ENCODE measurements around the gene RNASEH1. TPM values are rescaled to one million over a fixed set of nuclear protein-coding genes. Genes with fewer than 3 reads are reported as not detected.
A peak's percentile ranks its signal among the peaks of the same experiment; 100 is the strongest.

RNASEH1 gene
- total and polyA plus RNA-seq, 2 of the 13 experiments (the other 11 are each of a cell fraction or from before 2014, with no cell fraction given): 14.5 to 57.4 TPM

GRCh38 chr2:3522961-3523421, 35.1 kb downstream of the RNASEH1 start (continued):
- TF ChIP-seq SNAPC4 (CRISPR knock-in tag; IDR thresholded peaks at IDR 0.05): 0 out of 2 replicates have a peak, but pooled peaks have one; percentile 9
- TF ChIP-seq SOX5 (CRISPR knock-in tag; IDR thresholded peaks at IDR 0.05; ENCODE audit: borderline replicate concordance): no peak
- TF ChIP-seq PHF20 (CRISPR knock-in tag; IDR thresholded peaks at IDR 0.05): no peak
- TF ChIP-seq HNRNPK (IDR thresholded peaks at IDR 0.05; ENCODE audit: low read depth, low read length, poor library complexity, severe bottlenecking): no peak
- TF ChIP-seq ZNF850 (CRISPR knock-in tag; conservative IDR thresholded peaks at IDR 0.05): no peak
- no peak for TF ChIP-seq XRCC5 (optimal IDR thresholded peaks at IDR 0.05; ENCODE audit: low read length)
- no peak for TF ChIP-seq MYPOP (CRISPR knock-in tag; IDR thresholded peaks at IDR 0.05)
- TF ChIP-seq DBP (CRISPR knock-in tag; IDR thresholded peaks at IDR 0.05; ENCODE audit: not compliant biosample characterization): no peak
- no peak for TF ChIP-seq ZNF333 (CRISPR knock-in tag; IDR thresholded peaks at IDR 0.05; ENCODE audit: borderline replicate concordance)
- no peak for TF ChIP-seq HNF1B (CRISPR knock-in tag; IDR thresholded peaks at IDR 0.05)
- no peak for TF ChIP-seq MTF1 (CRISPR knock-in tag; IDR thresholded peaks at IDR 0.05)
- no peak for TF ChIP-seq E2F5 (CRISPR knock-in tag; conservative IDR thresholded peaks at IDR 0.05)
- TF ChIP-seq CREB3 (CRISPR knock-in tag; IDR thresholded peaks at IDR 0.05): no peak
- no peak for TF ChIP-seq USF2 (IDR thresholded peaks at IDR 0.05; ENCODE audit: low read depth, low read length)
- TF ChIP-seq USF2 (CRISPR knock-in tag; IDR thresholded peaks at IDR 0.05; ENCODE audit: borderline replicate concordance): no peak
- TF ChIP-seq CBX2 (IDR thresholded peaks at IDR 0.05; ENCODE audit: low read depth, low read length): no peak
- no peak for TF ChIP-seq CBX2 (CRISPR knock-in tag; IDR thresholded peaks at IDR 0.05; ENCODE audit: low read depth)

Measured in HepG2 (cell line).